K562 (cell line): Measurements from ENCODE around the gene ITPKB. TPM values are rescaled to one million over a fixed set of nuclear protein-coding genes. Genes with fewer than 3 reads are reported as not detected.

Experiments
- GABPA ChIP-seq: fragments of 200-800 bp; sonication (Bioruptor generic); conservative IDR thresholded peaks from 2 replicates; pipeline ENCODE4 v1.6.1; 2016; ENCODE audit warnings: low read depth, missing genetic modification characterization, missing compliant biosample characterization
- SNRNP70 ChIP-seq: fragments of 200-400 bp; formaldehyde crosslinking; optimal IDR thresholded peaks from 2 replicates; pipeline ENCODE3; 2017; ENCODE audit warnings: low read depth, low read length
- SPI1 ChIP-seq: IDR thresholded peaks from 2 replicates; pipeline ENCODE4 v1.6.1; 2011; ENCODE audit warnings: low read depth, low read length, control low read depth, borderline replicate concordance
- TSC22D4 ChIP-seq: fragments of 450-650 bp; IDR thresholded peaks from 2 replicates; pipeline ENCODE4 v1.6.1; 2016; ENCODE audit warnings: missing genetic modification characterization, missing biosample characterization, control low read depth
- ZBTB2 ChIP-seq: fragments of 450-650 bp; IDR thresholded peaks from 2 replicates; pipeline ENCODE4 v1.6.1; 2016; ENCODE audit warnings: antibody characterized with exemption
- ZBTB40 ChIP-seq, 2 experiments: fragments of 450-650 bp in 1 of 2; sonication (generic) in 1 of 2; formaldehyde crosslinking in 1 of 2; IDR thresholded peaks; 2 replicates each; pipeline versions ENCODE4 v1.7.1 to v1.9.0; 2016 to 2022; ENCODE audit warnings: inconsistent platforms in 1 of 2, mild to moderate bottlenecking in 1 of 2, missing genetic modification reagents in 1 of 2
- ZNF263 ChIP-seq: sonication (generic); formaldehyde crosslinking; IDR thresholded peaks from 2 replicates; pipeline ENCODE4 v1.8.0; 2022; ENCODE audit warnings: mild to moderate bottlenecking, missing genetic modification reagents, borderline replicate concordance
- ZNF311 ChIP-seq: fragments of 250-450 bp; sonication (Bioruptor Pico); IDR thresholded peaks from 2 replicates; pipeline ENCODE4 v1.4.0; 2020; ENCODE audit warnings: mild to moderate bottlenecking, moderate library complexity
- ZNF384 ChIP-seq: IDR thresholded peaks from 2 replicates; pipeline ENCODE4 v1.6.1; 2012; ENCODE audit warnings: low read depth, low read length, improper control_type of control experiment
- ZNF740 ChIP-seq, 3 experiments: fragments of 200-800 bp in 1 of 3; sonication (Bioruptor generic) in 1 of 3; sonication (generic) in 1 of 3; formaldehyde crosslinking in 1 of 3; IDR thresholded peaks; 2 replicates each; pipeline versions ENCODE4 v1.6.1 to v1.8.0; 2016 to 2022; ENCODE audit warnings: mild to moderate bottlenecking in 2 of 3, missing compliant biosample characterization in 2 of 3, missing genetic modification characterization in 2 of 3, missing genetic modification reagents in 1 of 3
- polyA plus RNA-seq, 8 experiments: library from polyadenylated mRNA; depleted of rRNA in 4 of 8; stranded (reverse) in 5 of 8; unstranded in 3 of 8; fragments of >200 nt; fragmentation: Nextera tagmentation in 2 of 8; fragmentation: Illumina TruSeq in 1 of 8; extraction: Ambion mirVana in 2 of 8; extraction: Trizol in 1 of 8; gene quantifications; 2 replicates each; pipeline versions ENCODE4 v1.2.1 to v1.2.3, GENCODE V29; 2011 to 2014; ENCODE audit warnings: inconsistent platforms in 1 of 8, missing spikeins in 1 of 8
- total RNA-seq, 7 experiments: library from RNA; depleted of rRNA in 6 of 7; stranded (reverse); fragments of >200 nt in 6 of 7; fragmentation: Illumina TruSeq in 2 of 7; extraction: Trizol in 2 of 7; gene quantifications; 2 replicates each; pipeline versions ENCODE4 v1.2.1 to v1.2.3, GENCODE V29; 2011 to 2021; ENCODE audit warnings: low replicate concordance in 1 of 7

Gene ITPKB
- total and polyA plus RNA-seq, 9 of the 15 experiments (the other 6 are each of a cell fraction or from before 2014, with no cell fraction given), result 0.01 to 0.22 TPM; not detected in 7

- no peak for TF ChIP-seq ZNF263 (CRISPR knock-in tag)
- TF ChIP-seq ZBTB2, result no peak
- TF ChIP-seq ZNF740 (CRISPR knock-in tag; IDR thresholded peaks at IDR 0.05), result 0 out of 2 replicates have a peak, but pooled peaks have one; percentile 16
- peak in 1 of 2 experiments; percentile 84; a peak in 2 of 4 replicates for TF ChIP-seq ZNF740 (tag; IDR thresholded peaks at IDR 0.05)
- TF ChIP-seq ZNF384, result 0 out of 2 replicates have a peak, but pooled peaks have one; percentile 33
- 0 out of 2 replicates have a peak, but pooled peaks have one; percentile 3 for TF ChIP-seq SPI1
- TF ChIP-seq ZNF311, result no peak
- peak; percentile 71 for TF ChIP-seq ZBTB40 (IDR thresholded peaks at IDR 0.05)
- TF ChIP-seq ZBTB40 (CRISPR knock-in tag; IDR thresholded peaks at IDR 0.05), result no peak
- no peak for TF ChIP-seq TSC22D4
- TF ChIP-seq GABPA (tag), result peak; percentile 59
- no peak for TF ChIP-seq SNRNP70
Observed at GRCh38 chr1:226738995-226739695, at the start of gene ITPKB (continued).
